Uterus (tissue), 4 donors: Measurements from ENCODE around the gene RNF2. TPM values are rescaled to one million over a fixed set of nuclear protein-coding genes. Genes with fewer than 3 reads are reported as not detected.

ENCODE experiments used
- DNase-seq, 2 donors: peaks; one replicate each; pipeline ENCODE4 v3.0.0-alpha.2; 2019 to 2020
- H3K27ac ChIP-seq, 2 donors: fragments of 200-600 bp; sonication (generic); 1 replicate in 1 of 2; 2 replicates in 1 of 2; pipeline ENCODE4 v1.5.1; 2016 to 2018
- H3K27me3 ChIP-seq, 2 donors: fragments of 200-600 bp; sonication (generic); one replicate each; pipeline ENCODE4 v1.5.1; 2018 to 2019; ENCODE audit warnings: control low read depth in 1 of 2
- H3K36me3 ChIP-seq, 2 donors: fragments of 200-600 bp; sonication (generic); one replicate each; pipeline ENCODE4 v1.5.1; 2019; ENCODE audit warnings: control low read depth in 1 of 2
- H3K4me1 ChIP-seq, 2 donors: fragments of 200-600 bp; sonication (generic); one replicate each; pipeline ENCODE4 v1.5.1; 2018 to 2019; ENCODE audit warnings: control low read depth in 1 of 2
- H3K4me3 ChIP-seq, 2 donors: fragments of 200-600 bp; sonication (generic); 1 replicate in 1 of 2; 2 replicates in 1 of 2; pipeline ENCODE4 v1.5.1; 2018 to 2019; ENCODE audit warnings: mild to moderate bottlenecking in 1 of 2
- H3K9me3 ChIP-seq, 2 donors: fragments of 200-600 bp; sonication (generic); one replicate each; pipeline ENCODE4 v1.5.1; 2019; ENCODE audit warnings: control low read depth in 1 of 2
- POLR2A ChIP-seq, 2 donors: fragments of 450-650 bp; IDR thresholded peaks; one replicate each; pipeline ENCODE4 v1.6.1; 2016; ENCODE audit warnings: antibody characterized with exemption in 2 of 2, mild to moderate bottlenecking in 1 of 2, moderate library complexity in 1 of 2
- intact Hi-C: fragments of 100-400 bp; cut with DNase I; formaldehyde crosslinking; loops from one replicate; pipeline ENCODE4 v1.15.1; 2023; ENCODE audit warnings: low total_unique reads
- total RNA-seq, 4 donors: library from RNA; depleted of rRNA in 3 of 4; stranded (reverse); fragments of >200 nt in 3 of 4; gene quantifications; one replicate each; pipeline versions ENCODE4 v1.1.0 to v1.2.4, GENCODE V29; 2014 to 2023
- TF ChIP-seq, protein P1 (sequence below), 4 experiments: fragments of 200-600 bp in 2 of 4; fragments of 450-650 bp in 2 of 4; sonication (generic) in 2 of 4; IDR thresholded peaks; one replicate each; pipeline ENCODE4 v1.5.1; 2016 to 2019; ENCODE audit warnings: antibody characterized with exemption in 4 of 4, mild to moderate bottlenecking in 2 of 4, moderate library complexity in 1 of 4
- donor health status: DM: yes; HTN: yes; CAD: no.

The RNF2 gene
- total RNA-seq, 4 donors from 2014 or later, result 20.9 to 52.8 (median 33.0) TPM

DNA sequence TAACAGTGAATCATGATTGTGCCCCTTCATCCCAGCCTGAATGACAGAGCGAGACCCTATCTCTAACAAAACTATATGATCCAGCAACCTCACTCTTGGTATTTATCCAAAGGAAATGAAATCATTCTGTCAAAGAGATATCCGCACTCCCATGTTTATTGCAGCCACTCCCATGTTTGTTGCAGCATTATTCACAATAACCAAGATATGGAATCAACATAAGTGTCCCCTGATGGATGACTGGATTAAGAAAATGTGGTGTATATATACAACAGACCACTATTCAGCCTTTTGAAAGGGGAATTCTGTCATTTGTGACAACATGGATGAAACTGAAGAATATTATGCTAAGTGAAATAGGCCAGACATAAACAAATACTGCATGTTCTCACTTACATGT, 67.0 kb downstream of the RNF2 start:
- Histone ChIP-seq H3K27ac (no peak overlapping the region), H3K9me3 (no peaks in the 10 kb centered on the region), H3K4me1 (no peaks in the 10 kb centered on the region), H3K27me3 (no peaks in the 10 kb centered on the region), H3K4me3 (no peak overlapping the region), H3K36me3 (no peaks in the 10 kb centered on the region)
- TF ChIP-seq, protein P1, sequence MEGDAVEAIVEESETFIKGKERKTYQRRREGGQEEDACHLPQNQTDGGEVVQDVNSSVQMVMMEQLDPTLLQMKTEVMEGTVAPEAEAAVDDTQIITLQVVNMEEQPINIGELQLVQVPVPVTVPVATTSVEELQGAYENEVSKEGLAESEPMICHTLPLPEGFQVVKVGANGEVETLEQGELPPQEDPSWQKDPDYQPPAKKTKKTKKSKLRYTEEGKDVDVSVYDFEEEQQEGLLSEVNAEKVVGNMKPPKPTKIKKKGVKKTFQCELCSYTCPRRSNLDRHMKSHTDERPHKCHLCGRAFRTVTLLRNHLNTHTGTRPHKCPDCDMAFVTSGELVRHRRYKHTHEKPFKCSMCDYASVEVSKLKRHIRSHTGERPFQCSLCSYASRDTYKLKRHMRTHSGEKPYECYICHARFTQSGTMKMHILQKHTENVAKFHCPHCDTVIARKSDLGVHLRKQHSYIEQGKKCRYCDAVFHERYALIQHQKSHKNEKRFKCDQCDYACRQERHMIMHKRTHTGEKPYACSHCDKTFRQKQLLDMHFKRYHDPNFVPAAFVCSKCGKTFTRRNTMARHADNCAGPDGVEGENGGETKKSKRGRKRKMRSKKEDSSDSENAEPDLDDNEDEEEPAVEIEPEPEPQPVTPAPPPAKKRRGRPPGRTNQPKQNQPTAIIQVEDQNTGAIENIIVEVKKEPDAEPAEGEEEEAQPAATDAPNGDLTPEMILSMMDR (IDR thresholded peaks at IDR 0.05), result no peak
- TF ChIP-seq POLR2A (IDR thresholded peaks at IDR 0.05), result no peak
- intact Hi-C loops, result no loop called here
- no peak for DNase-seq

- Histone ChIP-seq H3K36me3 (no peaks in the 10 kb centered on the region), H3K4me3 (no peak overlapping the region), H3K9me3 (no peaks in the 10 kb centered on the region), H3K4me1 (no peaks in the 10 kb centered on the region), H3K27me3 (no peaks in the 10 kb centered on the region), H3K27ac (no peak overlapping the region)
- DNase-seq, result no peak
- intact Hi-C loops, result no loop called here
- TF ChIP-seq, protein P1 (IDR thresholded peaks at IDR 0.05), result no peak
- TF ChIP-seq POLR2A (IDR thresholded peaks at IDR 0.05), result no peak
Measured at GRCh38 chr1:185129708-185130107, 84.3 kb downstream of the RNF2 start.

DNA sequence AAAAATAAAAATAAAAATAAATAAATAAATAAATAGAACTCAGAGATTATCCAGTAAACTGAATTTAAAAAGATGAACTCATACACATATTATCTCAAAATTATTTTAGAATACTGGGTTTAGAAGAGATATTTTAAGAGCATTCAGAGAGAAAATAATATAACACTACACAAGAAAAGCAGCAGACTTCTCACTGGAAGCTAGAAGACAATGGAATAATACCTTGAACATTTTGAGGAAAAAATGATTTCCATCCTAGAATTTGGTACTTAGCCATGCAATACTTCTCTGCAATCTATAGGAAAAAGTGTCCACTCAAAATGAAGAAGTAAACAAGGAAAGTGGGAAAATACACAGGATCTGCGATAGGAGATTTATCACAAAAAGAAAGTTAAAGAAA, 87.2 kb downstream of the RNF2 start:
- intact Hi-C loops, result no loop called here
- no peak for DNase-seq
- H3K27me3 ChIP-seq, result no peaks in the 10 kb centered on the region
- TF ChIP-seq, protein P1 (IDR thresholded peaks at IDR 0.05), result no peak
- no peak for TF ChIP-seq POLR2A (IDR thresholded peaks at IDR 0.05)
- H3K36me3 ChIP-seq, result no peaks in the 10 kb centered on the region
- H3K4me3 ChIP-seq, result no peak overlapping the region
- H3K4me1 ChIP-seq, result no peaks in the 10 kb centered on the region
- H3K9me3 ChIP-seq, result no peaks in the 10 kb centered on the region
- no peak overlapping the region for H3K27ac ChIP-seq

GRCh38 chr1:185137896-185138545, 92.7 kb downstream of the RNF2 start:
- no peak for TF ChIP-seq POLR2A (IDR thresholded peaks at IDR 0.05)
- TF ChIP-seq, protein P1 (IDR thresholded peaks at IDR 0.05), result no peak
- H3K27ac ChIP-seq, result no peak overlapping the region
- intact Hi-C loops, result no loop called here
- no peaks in the 10 kb centered on the region for H3K36me3 ChIP-seq
- DNase-seq, result no peak
- no peak overlapping the region for H3K4me3 ChIP-seq
- H3K9me3 ChIP-seq, result no peaks in the 10 kb centered on the region
- no peaks in the 10 kb centered on the region for H3K27me3 ChIP-seq
- H3K4me1 ChIP-seq, result no peaks in the 10 kb centered on the region

GRCh38 chr1:185139246-185139645, 93.9 kb downstream of the RNF2 start:
- Histone ChIP-seq H3K4me3 (no peak overlapping the region), H3K9me3 (no peaks in the 10 kb centered on the region), H3K27me3 (no peaks in the 10 kb centered on the region), H3K4me1 (no peaks in the 10 kb centered on the region), H3K36me3 (no peaks in the 10 kb centered on the region), H3K27ac (no peak overlapping the region)
- DNase-seq, result no peak
- intact Hi-C loops, result no loop called here
- TF ChIP-seq POLR2A (IDR thresholded peaks at IDR 0.05), result no peak
- TF ChIP-seq, protein P1 (IDR thresholded peaks at IDR 0.05), result no peak
